Measurements from ENCODE around the gene UROC1.

The UROC1 gene
- total RNA-seq = 0 to 1.9 (median 0) reads per million in 17 experiments

- DNase-seq = no peak
Observed at GRCh38 chr3:126517291-126517951, at the start of gene UROC1. UROC1 (minus strand) TSS chr3:126517773; CDS start chr3:126517719, 54 bp downstream.

GRCh38 chr3:126562737-126563276, 45.2 kb upstream of the UROC1 start:
- no peak for DNase-seq

- no peak for DNase-seq
Observed at GRCh38 chr3:126558336-126559071, 40.9 kb upstream of the UROC1 start, which contains the start of gene C3orf22. C3orf22 (minus strand) TSS chr3:126558932; CDS start chr3:126553390, 5,542 bp downstream.

DNA sequence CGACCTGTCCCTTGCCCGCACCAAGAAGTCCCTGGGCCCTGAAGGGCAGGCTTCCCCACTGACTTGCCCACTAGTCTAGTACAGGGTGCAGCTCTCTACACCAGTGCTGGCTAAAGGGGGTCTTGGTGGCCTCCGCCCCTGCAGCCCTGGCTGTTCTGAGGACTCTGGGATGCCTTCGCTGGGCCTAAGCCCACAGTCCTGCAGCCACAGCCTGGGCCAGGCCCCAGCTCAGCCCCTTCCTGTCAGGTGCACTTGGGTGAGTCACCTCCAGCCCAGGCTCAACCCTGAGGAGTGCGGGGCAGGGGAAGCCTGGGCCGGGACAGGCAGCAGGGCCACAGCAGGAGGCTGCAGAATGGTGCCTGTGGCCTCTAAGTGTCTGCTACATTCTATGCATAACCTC, 40.2 kb upstream of the UROC1 start:
- no peak for DNase-seq

GRCh38 chr3:126557415-126557745, 39.8 kb upstream of the UROC1 start:
- no peak for DNase-seq

DNA sequence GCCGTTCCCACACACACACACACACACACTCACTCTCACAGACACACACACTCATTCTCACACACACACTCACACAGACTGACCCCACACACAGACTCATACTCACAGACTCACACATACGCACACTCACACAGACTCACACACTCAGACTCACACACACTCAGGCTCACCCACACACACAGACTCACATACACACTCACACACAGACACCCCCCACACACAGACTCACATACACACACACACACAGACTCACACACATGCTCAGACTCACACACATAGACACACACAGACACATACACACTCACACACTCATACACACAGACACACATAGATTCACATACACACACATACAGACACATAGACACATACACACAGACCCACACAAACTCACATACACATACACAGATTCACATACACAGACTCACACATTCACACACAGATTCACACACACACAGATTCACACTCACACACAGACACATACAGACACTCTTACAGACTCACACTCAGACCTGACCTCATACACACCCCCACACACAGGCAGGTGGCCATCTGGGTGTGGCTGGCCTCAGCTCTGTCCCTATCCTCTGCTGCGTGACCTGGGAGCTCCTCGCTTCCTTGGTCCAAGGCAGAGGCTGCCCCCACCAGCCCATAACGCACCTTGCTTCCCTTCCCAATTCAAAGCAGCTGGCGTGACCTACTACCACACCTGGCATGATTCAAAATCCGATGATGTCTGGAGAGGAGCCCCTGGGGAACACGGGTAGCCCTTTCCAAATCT, 39.3 kb upstream of the UROC1 start:
- DNase-seq = no peak

DNA sequence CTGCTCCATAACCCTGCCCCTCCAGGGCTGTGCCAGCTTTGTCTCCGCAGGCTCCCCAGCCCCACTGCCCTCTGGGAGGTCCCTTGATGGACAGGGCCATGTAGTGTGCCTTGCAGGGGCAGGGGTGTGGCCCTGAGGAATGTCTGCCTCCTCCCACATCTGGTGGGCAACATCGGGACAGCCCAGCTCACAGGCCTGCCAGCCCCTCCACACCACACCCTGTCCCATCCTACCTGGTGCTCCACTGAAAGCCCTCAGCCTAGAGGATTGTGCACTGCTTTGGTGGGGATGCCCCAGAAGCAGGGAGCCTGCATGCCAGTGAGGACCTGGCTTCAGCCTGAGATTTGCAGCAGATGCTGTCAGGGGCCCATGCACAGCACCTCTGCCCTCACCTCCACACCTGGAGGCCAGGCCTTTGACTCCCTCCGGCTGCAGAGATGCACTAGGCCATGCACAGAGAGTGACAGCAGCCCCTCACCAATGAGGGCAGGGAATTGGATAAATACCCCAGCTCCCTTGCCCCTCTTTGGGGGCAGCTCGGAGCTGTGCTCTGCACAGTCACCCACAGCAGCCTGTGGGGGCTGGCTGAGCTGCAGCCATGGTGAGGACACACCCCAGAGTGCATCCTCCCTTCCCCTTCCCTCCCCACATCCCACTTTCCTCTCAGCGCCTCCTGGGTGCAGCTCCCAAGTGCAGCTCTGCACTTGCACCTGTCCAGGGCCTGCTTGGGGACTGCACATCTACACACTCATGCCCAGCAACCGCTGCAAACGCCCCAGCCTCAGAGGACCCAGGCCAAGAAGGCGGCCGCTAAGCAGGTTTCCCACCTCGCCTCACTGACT, 38.4 kb upstream of the UROC1 start:
- DNase-seq = no peak

- DNase-seq = no peak
Observed at GRCh38 chr3:126554560-126555525, 37.3 kb upstream of the UROC1 start.

DNA sequence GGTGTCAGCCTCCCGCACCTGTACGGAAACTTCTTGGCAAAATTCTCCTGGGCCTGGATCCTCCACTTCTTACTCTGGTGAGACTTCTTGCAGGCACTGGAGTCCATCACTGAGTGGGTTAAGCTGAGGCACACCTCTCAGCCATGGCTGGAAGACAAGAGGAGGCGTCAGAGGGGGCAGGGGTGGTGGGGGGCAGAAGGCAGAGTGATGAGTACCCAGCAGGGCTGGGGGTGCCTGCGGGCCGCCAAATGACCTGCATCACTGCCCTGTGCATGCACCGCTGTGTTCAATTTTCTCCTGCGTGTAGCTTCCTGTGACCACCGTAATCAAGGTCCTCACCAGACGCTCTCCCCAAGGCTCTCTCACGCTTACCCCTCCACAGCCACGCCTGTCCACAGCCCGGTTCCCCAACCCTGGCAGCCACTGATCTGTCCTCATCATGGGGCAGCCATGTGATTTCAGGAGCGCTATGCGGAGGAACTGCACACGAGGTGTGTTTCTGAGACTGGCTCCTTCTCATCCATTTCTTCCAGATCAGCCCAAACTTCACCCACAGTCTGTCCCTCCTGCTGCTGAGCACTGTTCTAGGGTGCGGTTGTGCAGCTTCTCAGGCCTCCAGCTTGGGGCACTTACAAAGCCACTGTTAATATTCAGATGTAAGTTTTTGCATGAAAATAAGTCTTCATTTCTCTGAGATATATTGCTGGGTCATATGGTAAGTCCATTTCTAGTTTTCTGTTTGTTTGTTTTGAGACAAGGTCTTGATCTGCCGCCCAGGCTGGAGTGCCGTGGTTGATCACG, 35.9 kb upstream of the UROC1 start:
- DNase-seq = no peak

DNA sequence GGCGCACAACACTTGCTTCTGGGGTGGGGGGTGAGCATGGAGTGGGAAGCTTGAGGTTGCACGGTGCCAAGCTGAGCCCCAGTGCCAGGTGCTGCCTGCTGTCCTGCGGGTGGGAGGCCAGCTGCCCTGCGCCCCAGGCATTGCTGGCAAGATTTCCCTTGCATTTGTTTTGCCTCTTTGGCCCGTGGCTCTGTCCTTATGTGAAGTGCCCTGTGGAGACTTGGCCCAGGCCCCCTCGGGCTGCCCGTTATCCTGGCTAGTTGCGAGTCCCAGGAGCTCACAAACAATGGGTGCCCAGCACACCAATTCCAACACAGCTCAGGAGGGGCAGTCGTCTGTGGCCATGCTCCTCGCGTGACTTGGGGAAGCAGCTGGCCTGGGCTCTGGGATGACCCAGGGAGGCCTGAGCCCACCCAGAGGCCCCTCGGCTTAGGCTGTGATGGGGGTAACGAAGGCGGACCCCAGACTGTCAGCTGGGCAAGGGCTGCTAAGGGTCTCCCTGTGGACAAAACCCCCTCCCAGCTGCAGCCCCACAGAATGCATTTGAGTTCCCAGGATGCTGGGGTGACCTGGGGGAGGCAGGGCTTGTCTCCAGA, 35.2 kb upstream of the UROC1 start:
- no peak for DNase-seq

GRCh38 chr3:126551839-126552687, 34.5 kb upstream of the UROC1 start:
- no peak for DNase-seq

DNA sequence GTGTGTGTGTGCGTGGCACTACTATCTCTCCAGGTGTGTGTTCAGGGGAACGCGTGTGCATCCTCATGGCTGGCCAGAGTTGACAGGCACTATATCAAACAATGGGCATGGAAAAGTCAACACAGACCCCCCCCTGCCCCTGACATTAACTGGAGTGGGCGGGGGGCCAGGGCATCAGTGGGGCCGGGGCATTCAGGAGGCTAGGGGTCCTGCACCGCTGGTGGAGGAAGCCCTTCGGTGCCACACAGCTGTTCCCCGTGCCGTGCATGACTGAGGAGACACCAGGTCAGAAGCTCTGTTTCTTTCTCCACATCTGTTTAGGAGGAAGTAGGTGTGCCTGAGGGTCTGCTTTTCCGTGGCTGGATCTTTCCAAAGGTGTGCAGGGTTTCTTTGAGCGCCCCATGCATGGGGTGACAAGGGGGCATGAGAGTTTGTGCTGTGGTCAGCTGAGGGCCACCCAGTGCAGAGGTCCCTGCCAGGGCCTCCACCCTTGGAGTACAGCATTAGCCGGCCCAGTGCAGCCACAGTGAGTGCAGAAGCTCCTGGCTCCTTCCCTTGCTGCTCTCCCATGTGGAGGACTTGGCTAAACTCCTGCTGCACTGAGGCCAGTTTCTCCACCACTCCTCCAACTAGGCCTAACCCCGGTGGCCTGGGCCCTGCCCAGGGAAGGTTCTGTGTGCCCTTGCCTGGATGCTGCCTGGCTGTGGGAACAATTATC, 33.7 kb upstream of the UROC1 start:
- DNase-seq = no peak

GRCh38 chr3:126550488-126551051, 33.0 kb upstream of the UROC1 start:
- DNase-seq = no peak

GRCh38 chr3:126549861-126550487, 32.4 kb upstream of the UROC1 start:
- no peak for DNase-seq

DNA sequence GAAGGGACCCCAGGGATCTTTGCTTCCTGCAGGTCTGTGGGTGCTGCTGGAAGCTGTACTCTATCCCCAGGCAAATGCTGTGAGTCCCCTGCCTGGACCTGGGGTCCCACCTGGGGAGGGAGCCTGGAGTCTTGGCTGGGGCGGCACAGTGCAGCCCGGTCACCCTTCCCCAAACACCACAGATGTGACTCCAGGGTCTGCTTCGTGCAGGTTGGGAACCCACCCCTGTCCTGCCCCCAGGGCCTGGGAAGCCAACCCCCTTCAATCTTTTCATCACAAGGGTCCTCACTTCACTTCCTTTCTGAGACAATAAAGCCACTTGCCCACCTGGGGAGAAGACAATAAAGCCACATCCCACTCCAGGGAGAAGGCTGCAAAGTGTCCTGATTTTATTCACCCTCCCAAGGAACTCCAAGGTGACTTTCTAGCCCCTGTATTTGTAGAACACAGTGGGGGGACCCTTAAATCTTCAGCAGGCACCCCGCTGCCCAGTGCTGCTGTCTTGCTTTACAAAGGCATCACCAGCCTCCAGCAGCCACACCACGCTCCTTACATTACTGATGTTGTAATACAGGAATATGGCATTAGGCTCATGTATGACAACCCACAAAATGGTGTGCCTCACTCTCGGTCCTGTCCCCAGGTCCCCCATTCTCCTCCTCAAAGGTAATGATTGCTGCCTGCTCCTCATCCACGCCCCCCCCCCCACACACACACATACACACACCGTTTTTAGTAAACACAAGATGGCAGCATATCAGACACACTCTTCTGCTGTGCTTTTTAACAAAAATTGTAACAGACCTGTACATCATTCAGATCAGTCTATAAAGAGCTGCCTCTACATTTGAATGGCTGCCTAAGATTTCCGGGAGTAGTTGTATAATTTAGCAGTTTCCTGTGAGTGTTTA, 31.2 kb upstream of the UROC1 start:
- no peak for DNase-seq

DNA sequence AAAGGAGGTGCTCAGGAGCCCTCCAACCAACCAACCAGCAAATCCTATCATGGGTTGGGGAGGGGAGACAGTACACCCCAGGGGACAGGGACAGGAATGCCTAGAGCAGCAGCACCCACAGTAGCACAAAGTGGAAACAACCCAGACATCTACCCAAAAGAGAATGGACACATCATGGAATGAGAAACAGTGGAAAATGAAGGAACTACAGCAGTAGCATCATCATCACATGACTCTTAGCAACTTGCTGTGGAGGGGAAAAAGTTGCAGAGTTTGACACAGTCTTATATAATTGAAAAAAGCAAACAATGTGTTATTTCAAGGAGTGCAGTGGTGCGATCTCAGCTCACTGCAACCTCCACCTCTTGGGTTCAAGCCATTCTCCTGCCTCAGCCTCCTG, 30.1 kb upstream of the UROC1 start:
- peak; percentile 62 to 91 (median 78) for DNase-seq
